ENCODE data around the gene AFAP1L2.

AFAP1L2 gene

DNA sequence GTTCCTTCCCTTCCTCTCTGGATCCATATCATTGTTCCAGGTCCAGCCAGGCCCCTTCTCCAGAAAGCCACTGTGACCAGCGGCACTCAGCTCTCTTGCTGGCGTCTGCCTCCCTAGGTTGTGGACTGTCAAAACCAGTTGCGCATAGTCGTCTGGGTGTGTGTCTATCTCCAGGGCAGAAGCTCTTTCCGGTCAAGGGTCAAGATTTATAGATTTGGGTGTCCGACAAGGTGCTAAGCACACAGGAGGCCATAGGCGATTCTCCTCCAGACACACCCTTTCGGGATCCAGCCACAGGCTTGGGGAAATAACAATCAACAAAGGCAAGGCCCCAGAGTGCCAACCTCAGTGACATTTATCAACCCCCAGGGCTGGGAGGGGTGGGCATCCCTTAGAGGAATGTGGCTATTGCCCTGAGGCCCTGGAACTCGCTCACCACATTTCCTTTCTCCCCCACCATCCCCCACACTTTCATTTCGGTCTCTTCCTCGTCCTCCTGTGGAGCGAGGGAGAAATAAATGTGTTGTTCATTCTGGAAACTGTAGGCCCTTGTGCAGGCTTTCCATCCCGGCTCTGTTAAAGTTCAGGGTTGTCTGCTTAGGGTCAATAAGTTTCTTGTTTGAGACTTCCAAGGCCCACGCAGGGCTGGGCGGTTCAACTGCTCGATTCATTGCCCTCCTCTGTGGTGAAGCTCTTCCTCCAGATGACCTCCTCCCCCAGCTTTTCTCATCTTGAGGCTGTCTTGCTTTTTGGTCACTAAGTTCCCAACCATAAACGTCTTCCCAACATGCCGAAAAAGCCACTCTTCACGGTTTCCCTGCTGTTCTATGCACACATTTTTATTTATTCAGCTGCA is 57.9 kb downstream of the AFAP1L2 start:
- Histone ChIP-seq H3K9ac (ENCODE audit: low read length) (no peak overlapping the region), H3K36me3 (ENCODE audit: low read length) (no peaks in the 10 kb centered on the region), H3K27ac (ENCODE audit: low read depth, low read length) (no peak overlapping the region), H3K79me2 (ENCODE audit: insufficient read depth, low read length) (no peaks in the 10 kb centered on the region), H2AFZ (ENCODE audit: low read depth, low read length, severe bottlenecking) (no peak overlapping the region), H3F3A (ENCODE audit: insufficient read depth) (no peaks in the 10 kb centered on the region), H3K9me3 (ENCODE audit: insufficient read depth, low read length) (no peaks in the 10 kb centered on the region), H4K20me1 (ENCODE audit: low read depth, low read length) (no peaks in the 10 kb centered on the region), H3K27me3 (ENCODE audit: low read length) (no peaks in the 10 kb centered on the region; the same call in 1 of the 2 replicates), H3K4me3 (ENCODE audit: insufficient read depth, low read length, poor library complexity, severe bottlenecking) (no peak overlapping the region), H3K4me2 (ENCODE audit: low read depth, low read length, poor library complexity, severe bottlenecking) (no peak overlapping the region), H3K9me2 (replicated peaks; ENCODE audit: insufficient read depth, low read length) (no peaks in the 10 kb centered on the region)
- no peak for TF ChIP-seq EZH2phosphoT487 (conservative IDR thresholded peaks at IDR 0.05; ENCODE audit: low read length)
- TF ChIP-seq CTCF (IDR thresholded peaks at IDR 0.05; ENCODE audit: insufficient read depth, low read length, poor library complexity, severe bottlenecking) = no peak

DNA sequence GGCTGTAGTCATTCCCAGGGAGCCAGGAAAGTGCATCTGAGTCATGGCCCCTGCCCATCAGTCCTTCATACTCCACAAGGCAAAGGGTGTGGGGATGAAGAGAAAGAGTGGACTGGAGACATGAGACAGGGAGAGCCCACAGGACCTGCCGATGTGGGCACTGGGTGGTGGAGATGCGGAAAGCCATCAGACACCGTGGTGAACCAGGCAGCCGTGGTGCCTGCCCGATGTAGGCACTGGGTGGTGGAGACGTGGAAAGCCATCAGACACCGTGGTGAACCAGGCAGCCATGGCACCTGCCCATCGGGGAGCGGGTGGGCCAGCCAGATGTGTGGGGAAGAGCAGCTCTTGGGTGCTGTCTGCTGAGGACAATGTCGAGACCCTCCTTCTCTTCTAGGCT is 58.6 kb downstream of the AFAP1L2 start:
- no peaks in the 10 kb centered on the region; the same call in 1 of the 2 replicates for H3K27me3 ChIP-seq (ENCODE audit: low read length)
- no peak overlapping the region for H3K4me2 ChIP-seq (ENCODE audit: low read depth, low read length, poor library complexity, severe bottlenecking)
- no peak overlapping the region for H2AFZ ChIP-seq (ENCODE audit: low read depth, low read length, severe bottlenecking)
- H4K20me1 ChIP-seq (ENCODE audit: low read depth, low read length) = no peaks in the 10 kb centered on the region
- H3K27ac ChIP-seq (ENCODE audit: low read depth, low read length) = no peak overlapping the region
- TF ChIP-seq EZH2phosphoT487 (conservative IDR thresholded peaks at IDR 0.05; ENCODE audit: low read length) (no peak), CTCF (IDR thresholded peaks at IDR 0.05; ENCODE audit: insufficient read depth, low read length, poor library complexity, severe bottlenecking) (no peak)
- no peaks in the 10 kb centered on the region for H3K36me3 ChIP-seq (ENCODE audit: low read length)
- no peaks in the 10 kb centered on the region for H3K9me2 ChIP-seq (replicated peaks; ENCODE audit: insufficient read depth, low read length)
- H3K9me3 ChIP-seq (ENCODE audit: insufficient read depth, low read length) = no peaks in the 10 kb centered on the region
- no peak overlapping the region for H3K4me3 ChIP-seq (ENCODE audit: insufficient read depth, low read length, poor library complexity, severe bottlenecking)
- H3K79me2 ChIP-seq (ENCODE audit: insufficient read depth, low read length) = no peaks in the 10 kb centered on the region
- no peak overlapping the region for H3K9ac ChIP-seq (ENCODE audit: low read length)
- H3F3A ChIP-seq (ENCODE audit: insufficient read depth) = no peaks in the 10 kb centered on the region

DNA sequence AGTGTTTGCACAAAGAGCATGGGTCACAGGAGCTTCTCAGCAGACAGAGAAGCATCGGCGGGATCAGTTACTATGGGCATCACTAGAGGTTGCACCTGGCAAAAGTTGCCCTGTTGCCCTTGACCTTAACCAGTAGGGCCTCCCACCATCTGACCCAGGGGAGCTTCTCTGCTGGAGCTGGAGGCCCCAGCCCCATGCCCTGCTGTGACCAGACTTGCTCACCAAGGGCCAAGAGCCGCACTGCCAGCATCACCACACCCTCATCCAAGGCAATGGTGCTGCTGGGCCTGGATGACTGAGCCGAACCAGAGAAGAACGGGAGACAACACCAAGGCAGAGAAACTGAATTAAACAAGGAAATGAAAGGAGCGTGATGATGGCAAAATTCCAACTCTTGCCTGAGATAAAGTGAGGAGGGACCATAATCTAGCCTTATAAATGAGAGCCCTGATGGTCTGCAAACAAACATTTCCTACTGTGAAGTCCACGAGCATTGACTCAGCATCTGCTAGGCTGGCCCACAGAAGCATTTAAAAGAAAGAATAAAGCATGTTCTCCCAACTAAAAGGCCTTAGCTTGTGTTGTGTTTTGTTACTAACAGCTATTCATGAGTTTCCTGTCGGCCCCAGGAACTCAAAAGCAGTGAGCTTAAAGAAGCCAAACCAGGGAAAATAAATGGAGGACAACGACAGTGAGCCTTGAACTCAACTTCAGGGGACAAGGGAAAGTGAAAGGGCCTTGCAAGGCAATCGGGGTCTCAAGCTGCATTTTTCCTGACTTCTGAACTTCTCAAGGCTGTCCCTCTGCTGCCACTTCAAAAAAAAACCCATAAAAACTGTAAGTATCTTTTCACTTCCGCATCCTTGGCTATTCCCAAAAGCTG is 60.4 kb downstream of the AFAP1L2 start:
- no peak overlapping the region for H2AFZ ChIP-seq (ENCODE audit: low read depth, low read length, severe bottlenecking)
- H3K4me2 ChIP-seq (ENCODE audit: low read depth, low read length, poor library complexity, severe bottlenecking) = no peak overlapping the region
- no peaks in the 10 kb centered on the region for H3K9me3 ChIP-seq (ENCODE audit: insufficient read depth, low read length)
- H3K36me3 ChIP-seq (ENCODE audit: low read length) = no peaks in the 10 kb centered on the region
- H3F3A ChIP-seq (ENCODE audit: insufficient read depth) = no peaks in the 10 kb centered on the region
- no peak overlapping the region for H3K27ac ChIP-seq (ENCODE audit: low read depth, low read length)
- H3K9ac ChIP-seq (ENCODE audit: low read length) = no peak overlapping the region
- H3K27me3 ChIP-seq (ENCODE audit: low read length) = no peaks in the 10 kb centered on the region; the same call in 1 of the 2 replicates
- H4K20me1 ChIP-seq (ENCODE audit: low read depth, low read length) = no peaks in the 10 kb centered on the region
- no peaks in the 10 kb centered on the region for H3K79me2 ChIP-seq (ENCODE audit: insufficient read depth, low read length)
- no peaks in the 10 kb centered on the region for H3K9me2 ChIP-seq (replicated peaks; ENCODE audit: insufficient read depth, low read length)
- TF ChIP-seq CTCF (IDR thresholded peaks at IDR 0.05; ENCODE audit: insufficient read depth, low read length, poor library complexity, severe bottlenecking) = no peak
- TF ChIP-seq EZH2phosphoT487 (conservative IDR thresholded peaks at IDR 0.05; ENCODE audit: low read length) = no peak
- H3K4me3 ChIP-seq (ENCODE audit: insufficient read depth, low read length, poor library complexity, severe bottlenecking) = no peak overlapping the region

All from SU-DHL-6 (cell line).